CD4-positive, alpha-beta T cell treated with Interleukin-2 at 100 ng/mL for 4 hours (primary cell): ENCODE data around the gene RAP2B.

Experiments
- DNase-seq: peaks from one replicate; pipeline ENCODE4 v3.0.0-alpha.2; 2020; ENCODE audit warnings: low spot score

RAP2B gene

DNA sequence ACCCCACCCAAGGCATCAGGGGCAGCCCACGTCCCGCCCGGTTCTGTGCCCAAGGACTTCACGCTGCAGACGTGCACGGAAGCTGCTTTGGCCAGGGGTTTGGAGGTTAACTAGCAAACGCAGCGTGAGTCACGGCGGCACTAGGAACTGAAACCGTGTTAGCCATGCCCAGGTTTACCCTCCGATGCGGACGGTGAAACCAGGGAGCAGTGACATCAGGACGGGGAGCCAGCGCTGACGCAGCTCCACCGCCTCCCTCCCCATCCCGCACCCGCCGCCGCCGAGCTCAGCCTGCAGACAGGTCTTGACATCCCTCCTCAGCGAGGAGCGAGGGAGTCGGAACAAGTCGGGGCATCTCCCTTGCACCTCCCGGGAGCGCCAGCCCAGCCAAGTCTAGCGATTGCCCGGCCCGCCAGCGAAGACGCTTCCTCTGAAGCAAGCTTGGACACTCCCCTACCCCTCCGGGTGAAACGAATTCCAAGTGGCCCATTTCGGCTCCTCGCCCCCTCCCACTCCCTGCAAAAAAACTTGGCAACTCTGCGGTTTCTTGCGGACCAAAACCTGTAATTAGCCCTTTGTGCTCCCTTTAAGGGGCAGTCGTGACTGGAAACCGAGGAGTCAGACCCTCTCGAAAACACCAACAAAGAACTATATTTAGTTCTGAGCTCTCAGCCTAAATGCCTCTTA, 1.4 kb upstream of the RAP2B start:
- peak; percentile 80 for DNase-seq

DNA sequence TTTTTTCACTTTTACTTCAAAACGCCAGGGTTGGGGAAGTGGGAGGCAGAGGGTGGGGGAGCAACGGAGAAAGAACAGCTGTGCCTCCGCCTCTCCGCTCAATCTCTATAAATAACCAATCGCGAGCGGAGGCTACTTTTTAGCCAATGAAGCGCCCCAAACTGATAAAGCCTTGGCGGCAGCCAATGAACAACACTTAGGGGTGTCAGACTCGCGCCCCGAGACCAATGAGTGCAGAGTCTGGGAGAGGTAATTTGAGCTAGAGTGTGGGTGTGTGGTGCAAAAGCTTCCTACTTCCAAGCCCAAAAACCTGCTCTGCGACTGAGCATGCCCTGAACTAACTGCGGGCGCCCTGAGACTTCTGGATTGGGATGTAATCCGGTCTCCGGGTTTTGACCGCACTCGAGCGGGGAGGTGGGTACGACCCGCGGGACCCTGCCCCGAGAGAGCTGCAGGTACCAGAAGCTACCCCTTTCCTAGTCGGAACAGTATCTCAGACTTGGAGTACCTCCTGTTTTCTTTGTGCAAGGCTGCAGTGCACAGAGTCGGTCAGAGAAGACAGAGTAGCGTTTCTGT, 800 bp upstream of the RAP2B start:
- DNase-seq, result peak; percentile 96

- DNase-seq, result peak; percentile 37
Observed at GRCh38 chr3:153162513-153163392, 727 bp downstream of the RAP2B start.

- no peak for DNase-seq
Observed at GRCh38 chr3:153163393-153163724, 1.3 kb downstream of the RAP2B start.

GRCh38 chr3:153163756-153164550, 1.9 kb downstream of the RAP2B start:
- DNase-seq, result no peak

- peak; percentile 72 for DNase-seq
Observed at GRCh38 chr3:153165261-153165681, 3.2 kb downstream of the RAP2B start.

- DNase-seq, result peak; percentile 68
Observed at GRCh38 chr3:153166206-153166605, 4.2 kb downstream of the RAP2B start.

DNA sequence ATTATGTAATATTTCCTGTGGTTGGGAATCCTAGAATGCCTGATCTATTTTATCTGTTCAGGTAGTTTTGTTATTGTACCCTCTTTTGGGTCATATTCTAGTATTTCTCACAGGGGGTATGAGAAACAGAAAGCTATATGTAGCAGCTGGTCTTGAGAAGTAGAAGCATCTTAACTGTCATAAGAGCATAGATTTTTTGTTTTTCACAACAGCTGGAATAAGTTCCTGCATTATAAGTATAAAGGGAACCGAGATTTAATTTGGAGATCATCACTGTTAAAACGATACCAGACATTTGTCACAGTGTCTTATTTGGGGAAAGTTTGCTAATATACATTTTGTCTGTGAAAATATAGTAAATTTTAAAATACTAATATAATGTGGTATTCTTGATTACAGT, 4.8 kb downstream of the RAP2B start:
- no peak for DNase-seq

DNA sequence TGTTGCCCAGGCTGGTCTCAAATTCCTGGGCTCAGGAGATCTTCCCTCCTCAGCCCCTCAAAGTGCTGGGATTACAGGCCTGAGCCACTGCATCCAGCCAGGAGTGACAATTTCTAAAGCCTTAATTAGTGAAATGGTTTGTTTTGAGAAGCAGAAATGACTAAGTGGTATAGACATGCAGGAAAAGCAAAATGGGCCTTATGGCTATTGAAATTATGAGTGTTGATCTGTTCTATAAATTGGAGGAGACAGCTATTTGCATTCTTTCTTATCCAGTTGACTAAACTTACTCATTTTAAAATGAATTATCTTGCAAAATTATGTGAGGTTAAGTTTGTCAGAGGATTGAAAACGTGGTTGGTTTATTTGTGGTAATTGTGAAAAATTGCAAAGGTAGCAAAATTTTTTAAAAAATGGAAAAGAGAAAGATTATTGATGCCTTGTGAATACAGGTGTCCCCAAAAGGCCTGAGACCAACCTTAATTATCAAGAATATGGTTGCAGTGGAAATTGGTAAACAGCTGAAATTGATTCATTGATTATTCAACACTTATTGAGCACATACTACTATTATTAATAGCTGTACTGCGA, 7.9 kb downstream of the RAP2B start:
- no peak for DNase-seq

- DNase-seq, result no peak
Observed at GRCh38 chr3:153171256-153171655, 9.2 kb downstream of the RAP2B start.

DNA sequence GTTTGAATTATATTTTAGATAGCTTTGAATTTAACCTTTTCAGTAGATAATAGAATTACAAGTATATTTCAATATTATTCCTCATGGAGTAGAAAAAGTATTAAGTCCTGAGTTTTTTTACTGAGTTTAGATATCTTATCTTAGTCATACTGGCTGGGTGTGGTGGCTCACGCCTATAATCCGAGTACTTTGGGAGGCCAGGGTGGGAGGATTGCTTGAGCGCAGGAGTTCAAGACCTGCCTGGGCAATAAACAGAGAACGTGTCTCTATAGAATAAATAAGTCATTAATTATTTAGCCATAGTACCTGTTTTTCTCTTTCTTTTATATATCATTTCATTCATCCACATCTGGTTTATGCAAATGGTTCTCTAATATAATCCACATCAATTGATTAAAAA, 9.9 kb downstream of the RAP2B start:
- no peak for DNase-seq

GRCh38 chr3:153172796-153173757, 11.1 kb downstream of the RAP2B start:
- DNase-seq, result no peak

DNA sequence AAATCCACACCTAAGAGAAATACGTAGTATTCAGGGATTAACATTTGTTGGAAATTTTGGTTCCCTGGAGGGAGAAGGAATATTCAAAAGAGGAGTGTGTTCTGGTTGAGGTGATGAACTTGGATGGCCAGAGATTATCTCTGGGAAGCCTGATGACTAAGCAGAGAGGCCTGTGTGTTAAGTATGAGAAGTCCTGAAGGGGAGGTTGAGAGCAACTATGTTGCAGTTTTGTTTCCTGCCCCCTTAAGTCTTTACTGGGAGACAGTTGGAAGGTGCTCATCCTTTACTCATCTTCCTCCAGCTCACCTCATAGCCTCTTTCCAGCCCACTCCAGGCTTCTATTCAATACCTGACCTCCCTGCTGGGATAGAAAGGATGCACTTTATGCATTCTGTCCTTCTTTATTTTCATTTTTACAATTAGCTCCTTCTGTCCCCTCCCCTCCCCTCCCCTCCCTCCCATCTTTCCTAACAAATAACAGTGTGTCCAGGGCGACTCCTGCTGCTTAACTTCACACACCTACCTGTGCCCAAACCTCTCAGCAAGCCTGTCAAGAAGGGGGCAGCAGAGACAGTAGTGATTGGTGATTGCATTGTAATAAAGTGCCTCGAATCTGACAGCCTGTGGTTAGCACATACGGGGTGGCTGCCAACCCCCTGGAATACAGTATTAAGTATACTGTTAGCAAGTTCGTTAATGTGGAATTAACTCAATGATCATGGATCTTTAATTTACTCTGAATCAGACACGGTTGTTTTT, 11.9 kb downstream of the RAP2B start:
- DNase-seq, result peak; percentile 32

GRCh38 chr3:153176197-153176596, 14.2 kb downstream of the RAP2B start:
- DNase-seq, result no peak

DNA sequence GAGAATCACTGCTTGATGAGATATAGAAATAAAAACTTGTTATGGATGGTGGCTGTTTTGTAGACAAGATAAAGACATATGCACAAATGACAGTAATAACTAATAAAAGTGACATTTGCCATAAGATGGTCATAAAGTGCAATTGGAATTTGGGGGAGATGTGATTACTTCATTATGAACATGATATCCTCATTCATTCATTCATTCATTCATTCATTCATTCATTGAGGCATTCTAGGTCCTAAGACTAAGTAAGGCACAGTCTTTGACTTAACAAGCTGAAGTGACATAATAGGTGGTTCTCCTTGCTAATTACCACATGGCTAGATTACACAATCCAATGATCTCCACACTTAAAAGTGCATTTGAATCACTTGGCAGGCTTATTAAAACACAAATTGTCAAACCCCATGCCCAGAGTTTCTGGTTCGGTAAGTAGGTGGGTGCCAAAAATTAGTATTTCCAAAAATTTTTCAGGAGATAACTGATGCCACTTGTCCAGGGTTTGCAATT, 18.9 kb downstream of the RAP2B start:
- DNase-seq, result no peak

DNA sequence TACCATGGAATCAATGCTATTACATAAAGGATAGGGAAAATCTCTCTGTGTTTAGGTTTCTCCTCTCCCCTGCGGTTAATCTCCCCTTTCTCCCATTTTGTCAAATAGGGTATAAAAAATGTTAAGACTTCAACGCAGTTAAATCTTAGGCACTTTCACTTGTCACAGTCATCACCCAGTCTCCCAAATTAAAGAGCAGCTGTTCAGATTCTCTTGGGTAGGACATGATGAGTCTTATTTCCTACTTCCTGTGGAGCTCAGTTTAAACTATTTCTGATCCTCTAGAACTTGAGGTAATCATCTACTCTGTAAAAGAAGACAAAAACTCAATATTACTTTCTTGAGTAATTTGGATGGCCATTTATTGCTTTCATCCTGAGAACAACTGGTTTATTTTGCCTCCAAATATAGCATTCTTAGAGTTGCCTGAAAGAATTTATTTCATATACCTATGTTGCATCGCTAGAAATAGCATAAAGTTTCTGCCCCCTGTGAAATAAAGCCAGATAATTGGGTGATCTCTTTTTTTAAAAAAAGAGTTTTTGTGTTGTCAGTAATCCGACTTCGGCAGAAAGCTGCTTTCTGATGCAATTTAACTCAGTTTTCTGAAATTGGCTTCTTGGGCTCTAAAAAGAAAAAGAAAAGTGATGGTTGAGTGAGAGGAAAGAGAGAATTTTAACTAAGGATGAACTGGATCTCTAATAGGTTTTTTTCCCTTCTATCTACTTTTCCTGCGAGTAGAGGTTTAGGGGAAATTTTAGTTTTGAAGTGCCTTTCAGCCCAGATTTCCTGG, 20.7 kb downstream of the RAP2B start:
- no peak for DNase-seq

- DNase-seq, result no peak
Observed at GRCh38 chr3:153190923-153191322, 28.9 kb downstream of the RAP2B start.

DNA sequence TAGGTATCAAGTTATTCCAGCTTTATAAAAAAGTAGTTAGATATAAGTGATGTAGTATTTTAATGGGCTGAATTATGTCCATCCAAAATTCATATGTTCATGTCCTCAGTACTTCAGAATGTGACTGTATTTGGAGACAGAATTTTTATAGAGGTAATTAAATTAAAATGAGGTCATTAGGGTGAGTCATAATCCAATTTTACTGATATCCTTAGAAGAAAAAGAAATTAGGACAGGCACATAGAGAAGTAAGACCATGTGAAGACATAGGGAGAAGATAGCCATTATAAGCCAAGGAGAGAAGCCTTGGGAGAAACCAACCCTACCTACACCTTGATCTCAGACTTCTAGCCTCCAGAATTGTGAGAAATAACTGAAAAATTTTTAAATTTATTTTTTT, 30.3 kb downstream of the RAP2B start:
- no peak for DNase-seq
